PC-9 (cell line): ENCODE results near the gene ANKS1B.

Experiments
- EZH2 ChIP-seq: fragments of 200-600 bp; sonication (generic); IDR thresholded peaks from 2 replicates; pipeline ENCODE4 v1.8.0; 2017; ENCODE audit warnings: antibody characterized with exemption, low read depth
- TF ChIP-seq, protein P1 (sequence below): fragments of 200-600 bp; sonication (generic); conservative IDR thresholded peaks from 2 replicates; pipeline ENCODE4 v1.6.1; 2017; ENCODE audit warnings: mixed run types, antibody characterized with exemption, mild to moderate bottlenecking, moderate library complexity

DNA sequence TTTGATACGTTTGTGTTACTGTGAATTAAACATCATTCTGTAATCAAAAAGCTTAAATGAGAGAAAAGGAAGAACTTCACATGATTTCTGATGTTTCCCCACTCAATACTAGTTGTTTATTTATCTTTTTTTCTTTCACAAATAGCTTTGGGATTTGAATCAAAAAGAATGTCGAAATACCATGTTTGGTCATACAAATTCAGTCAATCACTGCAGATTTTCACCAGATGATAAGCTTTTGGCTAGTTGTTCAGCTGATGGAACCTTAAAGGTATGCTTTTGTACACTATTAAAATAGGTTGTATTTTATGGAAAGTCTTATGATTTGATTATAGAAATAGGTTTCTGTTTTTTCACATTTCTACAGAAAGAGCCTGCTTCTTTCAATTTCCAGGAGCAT is 1298.1 kb downstream of the ANKS1B start:
- TF ChIP-seq, protein P1, sequence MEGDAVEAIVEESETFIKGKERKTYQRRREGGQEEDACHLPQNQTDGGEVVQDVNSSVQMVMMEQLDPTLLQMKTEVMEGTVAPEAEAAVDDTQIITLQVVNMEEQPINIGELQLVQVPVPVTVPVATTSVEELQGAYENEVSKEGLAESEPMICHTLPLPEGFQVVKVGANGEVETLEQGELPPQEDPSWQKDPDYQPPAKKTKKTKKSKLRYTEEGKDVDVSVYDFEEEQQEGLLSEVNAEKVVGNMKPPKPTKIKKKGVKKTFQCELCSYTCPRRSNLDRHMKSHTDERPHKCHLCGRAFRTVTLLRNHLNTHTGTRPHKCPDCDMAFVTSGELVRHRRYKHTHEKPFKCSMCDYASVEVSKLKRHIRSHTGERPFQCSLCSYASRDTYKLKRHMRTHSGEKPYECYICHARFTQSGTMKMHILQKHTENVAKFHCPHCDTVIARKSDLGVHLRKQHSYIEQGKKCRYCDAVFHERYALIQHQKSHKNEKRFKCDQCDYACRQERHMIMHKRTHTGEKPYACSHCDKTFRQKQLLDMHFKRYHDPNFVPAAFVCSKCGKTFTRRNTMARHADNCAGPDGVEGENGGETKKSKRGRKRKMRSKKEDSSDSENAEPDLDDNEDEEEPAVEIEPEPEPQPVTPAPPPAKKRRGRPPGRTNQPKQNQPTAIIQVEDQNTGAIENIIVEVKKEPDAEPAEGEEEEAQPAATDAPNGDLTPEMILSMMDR: no peak
- no peak for TF ChIP-seq EZH2
